Measurements from ENCODE around the gene NDRG4. TPM values are rescaled to one million over a fixed set of nuclear protein-coding genes. Genes with fewer than 3 reads are reported as not detected.

NDRG4 gene
- total and polyA plus RNA-seq, 2 of the 13 experiments (the other 11 are each of a cell fraction or from before 2014, with no cell fraction given) = 1.7 to 2.7 TPM

DNA sequence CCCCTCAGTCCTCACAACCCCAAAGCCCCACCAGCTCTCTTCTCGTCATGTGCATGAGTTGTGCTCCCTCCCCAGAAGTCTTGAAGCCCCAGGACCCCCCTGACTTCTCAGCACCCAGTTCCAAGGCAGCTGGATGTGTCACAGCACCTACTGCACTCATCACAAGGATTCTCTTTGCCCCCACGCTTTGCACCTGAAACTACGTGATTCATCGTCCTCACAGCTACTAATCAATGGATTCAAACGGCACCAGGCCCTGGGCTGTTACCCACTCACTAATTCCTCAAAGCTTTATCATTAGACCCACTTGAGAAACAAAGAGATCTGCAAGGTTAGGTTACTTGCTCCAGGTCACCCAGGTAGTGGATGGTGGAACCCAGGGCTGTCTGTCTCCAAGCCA is 45.1 kb upstream of the NDRG4 start (continued):
- TF ChIP-seq ZNF557 (CRISPR knock-in tag; IDR thresholded peaks at IDR 0.05) (no peak), ZNF75D (CRISPR knock-in tag; IDR thresholded peaks at IDR 0.05; ENCODE audit: borderline replicate concordance) (no peak), MAFK (conservative IDR thresholded peaks at IDR 0.05 in 1 of 2, IDR thresholded peaks at IDR 0.05 in 1 of 2; ENCODE audit: low read length in 2 of 2) (no peak), ZBTB8A (CRISPR knock-in tag; IDR thresholded peaks at IDR 0.05; ENCODE audit: borderline replicate concordance, low read depth) (no peak), ZNF160 (CRISPR knock-in tag; IDR thresholded peaks at IDR 0.05) (no peak), ZSCAN31 (CRISPR knock-in tag; IDR thresholded peaks at IDR 0.05; ENCODE audit: low read depth) (no peak)
- TF ChIP-seq, protein P1, sequence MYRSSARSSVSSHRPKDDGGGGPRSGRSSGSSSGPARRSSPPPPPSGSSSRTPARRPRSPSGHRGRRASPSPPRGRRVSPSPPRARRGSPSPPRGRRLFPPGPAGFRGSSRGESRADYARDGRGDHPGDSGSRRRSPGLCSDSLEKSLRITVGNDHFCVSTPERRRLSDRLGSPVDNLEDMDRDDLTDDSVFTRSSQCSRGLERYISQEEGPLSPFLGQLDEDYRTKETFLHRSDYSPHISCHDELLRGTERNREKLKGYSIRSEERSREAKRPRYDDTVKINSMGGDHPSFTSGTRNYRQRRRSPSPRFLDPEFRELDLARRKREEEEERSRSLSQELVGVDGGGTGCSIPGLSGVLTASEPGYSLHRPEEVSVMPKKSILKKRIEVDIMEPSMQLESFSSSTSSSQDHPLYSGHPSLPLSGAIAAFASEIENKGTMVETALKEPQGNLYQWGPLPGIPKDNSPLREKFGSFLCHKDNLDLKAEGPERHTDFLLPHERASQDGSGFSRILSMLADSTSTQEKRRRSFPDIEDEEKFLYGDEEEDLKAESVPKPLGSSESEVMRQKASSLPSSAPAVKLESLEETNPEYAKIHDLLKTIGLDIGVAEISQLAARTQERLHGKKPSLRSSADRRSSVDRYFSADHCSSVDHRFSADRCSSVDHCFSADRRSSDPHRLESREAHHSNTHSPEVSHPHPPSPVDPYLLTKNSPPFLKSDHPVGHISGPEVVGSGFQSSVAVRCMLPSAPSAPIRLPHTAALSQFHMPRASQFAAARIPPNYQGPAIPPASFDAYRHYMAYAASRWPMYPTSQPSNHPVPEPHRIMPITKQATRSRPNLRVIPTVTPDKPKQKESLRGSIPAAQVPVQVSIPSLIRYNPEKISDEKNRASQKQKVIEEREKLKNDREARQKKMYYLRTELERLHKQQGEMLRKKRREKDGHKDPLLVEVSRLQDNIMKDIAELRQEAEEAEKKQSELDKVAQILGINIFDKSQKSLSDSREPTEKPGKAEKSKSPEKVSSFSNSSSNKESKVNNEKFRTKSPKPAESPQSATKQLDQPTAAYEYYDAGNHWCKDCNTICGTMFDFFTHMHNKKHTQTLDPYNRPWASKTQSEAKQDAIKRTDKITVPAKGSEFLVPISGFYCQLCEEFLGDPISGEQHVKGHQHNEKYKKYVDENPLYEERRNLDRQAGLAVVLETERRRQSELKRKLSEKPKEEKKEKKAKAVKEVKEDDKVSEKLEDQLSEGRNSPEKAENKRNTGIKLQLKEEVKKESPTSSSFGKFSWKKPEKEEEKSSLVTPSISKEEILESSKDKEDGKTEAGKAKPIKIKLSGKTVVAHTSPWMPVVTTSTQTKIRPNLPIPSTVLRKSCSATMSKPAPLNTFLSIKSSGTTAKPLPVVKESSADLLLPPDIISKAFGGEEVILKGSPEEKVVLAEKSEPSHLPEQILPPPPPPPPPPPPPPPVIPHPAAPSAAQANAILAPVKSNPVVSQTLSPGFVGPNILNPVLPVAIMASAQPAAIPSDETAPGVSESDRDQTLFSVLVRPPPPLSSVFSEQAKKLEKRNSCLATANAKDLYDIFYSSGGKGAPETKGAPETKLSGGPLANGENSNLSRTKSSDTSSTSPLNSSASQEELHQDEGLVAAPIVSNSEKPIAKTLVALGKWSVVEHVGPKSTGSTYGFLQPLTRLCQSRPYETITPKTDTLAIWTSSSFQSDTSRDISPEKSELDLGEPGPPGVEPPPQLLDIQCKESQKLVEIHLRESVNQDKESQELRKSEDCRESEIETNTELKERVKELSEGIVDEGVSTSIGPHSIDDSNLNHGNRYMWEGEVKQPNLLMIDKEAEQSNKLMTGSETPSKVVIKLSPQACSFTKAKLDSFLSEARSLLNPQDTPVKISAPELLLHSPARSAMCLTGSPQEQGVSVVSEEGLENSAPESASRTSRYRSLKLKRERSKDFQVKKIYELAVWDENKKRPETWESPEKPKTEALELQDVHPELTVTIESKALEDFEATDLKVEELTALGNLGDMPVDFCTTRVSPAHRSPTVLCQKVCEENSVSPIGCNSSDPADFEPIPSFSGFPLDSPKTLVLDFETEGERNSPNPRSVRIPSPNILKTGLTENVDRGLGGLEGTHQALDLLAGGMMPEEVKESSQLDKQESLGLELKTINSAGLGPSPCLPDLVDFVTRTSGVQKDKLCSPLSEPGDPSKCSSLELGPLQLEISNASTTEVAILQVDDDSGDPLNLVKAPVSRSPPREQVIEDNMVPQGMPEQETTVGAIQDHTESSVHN (CRISPR knock-in tag; IDR thresholded peaks at IDR 0.05) = no peak
